Large intestine (tissue), 3 donors: ENCODE results near the gene HAAO. TPM values are rescaled to one million over a fixed set of nuclear protein-coding genes. Genes with fewer than 3 reads are reported as not detected.
A peak's percentile ranks its signal among the peaks of the same experiment; 100 is the strongest.

ENCODE experiments used
- DNase-seq, 2 donors: peaks; one replicate each; pipeline versions ENCODE4 v3.0.0 to v3.0.0-alpha.2; 2013
- H3K27ac ChIP-seq: one replicate; pipeline ENCODE4 v1.5.1; 2013; ENCODE audit warnings: low read length
- H3K27me3 ChIP-seq: 2 replicates; pipeline ENCODE4 v1.6.1; 2013; ENCODE audit warnings: low read length; ENCODE audit not compliant: control insufficient read depth, insufficient read depth
- H3K36me3 ChIP-seq: 2 replicates; pipeline ENCODE4 v1.6.1; 2013; ENCODE audit warnings: low read length; ENCODE audit not compliant: control insufficient read depth, insufficient read depth
- H3K4me1 ChIP-seq: one replicate; pipeline ENCODE4 v1.6.1; 2013; ENCODE audit warnings: low read length; ENCODE audit not compliant: control insufficient read depth, insufficient read depth
- H3K4me3 ChIP-seq: one replicate; pipeline ENCODE4 v1.5.1; 2013; ENCODE audit warnings: low read length
- H3K9me3 ChIP-seq: one replicate; pipeline ENCODE4 v1.6.1; 2013; ENCODE audit warnings: mild to moderate bottlenecking, low read depth, low read length, moderate library complexity; ENCODE audit not compliant: control insufficient read depth
- WGBS: methylation state at CpG from one replicate; pipeline ENCODE4 v1.1.5; 2013; ENCODE audit warnings: low lambda C conversion rate; ENCODE audit not compliant: insufficient coverage; 5-methylcytosine and 5-hydroxymethylcytosine counted together
- polyA plus RNA-seq: library from polyadenylated mRNA; unstranded; fragments of 120-200 nt; gene quantifications from one replicate; pipeline ENCODE4 v1.2.1, GENCODE V29; 2013

HAAO gene
- polyA plus RNA-seq, 1 donor = 47.9 TPM

GRCh38 chr2:42804338-42804737, 12.0 kb upstream of the HAAO start:
- Histone ChIP-seq H3K36me3 (no peaks in the 10 kb centered on the region), H3K27ac (no peak overlapping the region), H3K9me3 (no peaks in the 10 kb centered on the region), H3K4me3 (no peak overlapping the region), H3K27me3 (no peaks in the 10 kb centered on the region), H3K4me1 (no peaks in the 10 kb centered on the region)
- no peak for DNase-seq
- no CpG with 5 or more reads among the region's 3 CpGs for WGBS

- WGBS = 100% methylated on average over 2 of the region's 6 CpGs
These were observed 9.8 kb upstream of the HAAO start for GRCh38 chr2:42802150-42802549.

GRCh38 chr2:42801381-42801780, 9.0 kb upstream of the HAAO start:
- DNase-seq = no peak
- WGBS = 58% methylated on average over 3 of the region's 4 CpGs
- H3K27me3 ChIP-seq = no peaks in the 10 kb centered on the region
- peaks cover 3% of the 10 kb centered on the region for H3K36me3 ChIP-seq
- H3K9me3 ChIP-seq = no peaks in the 10 kb centered on the region
- H3K4me1 ChIP-seq = no peaks in the 10 kb centered on the region
- no peak overlapping the region for H3K4me3 ChIP-seq
- H3K27ac ChIP-seq = no peak overlapping the region

More at GRCh38 chr2:42802150-42802549, 9.8 kb upstream of the HAAO start:
- Histone ChIP-seq H3K27me3 (no peaks in the 10 kb centered on the region), H3K4me1 (no peaks in the 10 kb centered on the region), H3K9me3 (no peaks in the 10 kb centered on the region), H3K4me3 (no peak overlapping the region), H3K36me3 (peaks cover 3% of the 10 kb centered on the region), H3K27ac (no peak overlapping the region)
- no peak for DNase-seq

- Histone ChIP-seq H3K4me1 (no peaks in the 10 kb centered on the region), H3K27me3 (no peaks in the 10 kb centered on the region), H3K9me3 (no peaks in the 10 kb centered on the region), H3K36me3 (peaks cover 3% of the 10 kb centered on the region), H3K4me3 (no peak overlapping the region), H3K27ac (no peak overlapping the region)
- 0% methylated on average over 1 of the region's 2 CpGs for WGBS
- DNase-seq = no peak
These were observed 8.6 kb upstream of the HAAO start for GRCh38 chr2:42800981-42801380.

- Histone ChIP-seq H3K4me1 (no peaks in the 10 kb centered on the region), H3K4me3 (no peak overlapping the region), H3K27me3 (no peaks in the 10 kb centered on the region), H3K9me3 (no peaks in the 10 kb centered on the region), H3K36me3 (peaks cover 3% of the 10 kb centered on the region), H3K27ac (no peak overlapping the region)
- WGBS = no CpG with 5 or more reads among the region's 4 CpGs
- DNase-seq = no peak
These were observed 8.1 kb upstream of the HAAO start for GRCh38 chr2:42800461-42800962.

GRCh38 chr2:42799881-42800280, 7.5 kb upstream of the HAAO start:
- no CpG with 5 or more reads among the region's 4 CpGs for WGBS
- Histone ChIP-seq H3K27me3 (no peaks in the 10 kb centered on the region), H3K36me3 (peaks cover 3% of the 10 kb centered on the region), H3K27ac (no peak overlapping the region), H3K9me3 (no peaks in the 10 kb centered on the region), H3K4me3 (no peak overlapping the region), H3K4me1 (peaks cover 3% of the 10 kb centered on the region)
- DNase-seq = no peak

- DNase-seq = no peak
These were observed 4.9 kb upstream of the HAAO start for GRCh38 chr2:42797281-42797680.

GRCh38 chr2:42796427-42797248, 4.3 kb upstream of the HAAO start:
- WGBS = 79% methylated on average over 3 of the region's 7 CpGs
- no peaks in the 10 kb centered on the region for H3K27me3 ChIP-seq
- H3K4me1 ChIP-seq = peaks cover 6% of the 10 kb centered on the region
- DNase-seq = no peak
- no peak overlapping the region for H3K4me3 ChIP-seq
- H3K36me3 ChIP-seq = peaks cover 3% of the 10 kb centered on the region
- no peaks in the 10 kb centered on the region for H3K9me3 ChIP-seq
- peak overlapping the region; percentile 99 for H3K27ac ChIP-seq

More at GRCh38 chr2:42797281-42797680, 4.9 kb upstream of the HAAO start:
- WGBS = no CpG with 5 or more reads among the region's 6 CpGs
- Histone ChIP-seq H3K27me3 (no peaks in the 10 kb centered on the region), H3K9me3 (no peaks in the 10 kb centered on the region), H3K4me1 (peaks cover 3% of the 10 kb centered on the region), H3K27ac (no peak overlapping the region), H3K4me3 (no peak overlapping the region), H3K36me3 (peaks cover 3% of the 10 kb centered on the region)

GRCh38 chr2:42795841-42796301, 3.5 kb upstream of the HAAO start:
- Histone ChIP-seq H3K36me3 (peaks cover 3% of the 10 kb centered on the region), H3K27ac (peak overlapping the region; percentile 99), H3K27me3 (no peaks in the 10 kb centered on the region), H3K4me1 (peaks cover 6% of the 10 kb centered on the region), H3K9me3 (no peaks in the 10 kb centered on the region), H3K4me3 (no peak overlapping the region)
- no CpG with 5 or more reads among the region's 3 CpGs for WGBS
- peak; percentile 35 to 73 for DNase-seq

- Histone ChIP-seq H3K9me3 (no peaks in the 10 kb centered on the region), H3K27ac (peak overlapping the region; percentile 99), H3K4me1 (peaks cover 6% of the 10 kb centered on the region), H3K27me3 (no peaks in the 10 kb centered on the region), H3K4me3 (peak overlapping the region; percentile 94), H3K36me3 (peaks cover 3% of the 10 kb centered on the region)
- no peak for DNase-seq
- WGBS = 83% methylated on average over 2 of the region's 6 CpGs
These were observed 2.9 kb upstream of the HAAO start for GRCh38 chr2:42795275-42795674.
